Measurements from ENCODE around the gene CKMT2.
"Not testable (repeated sequence)": the region's sequence is repeated elsewhere in the genome, so short reads cannot be mapped to it uniquely, and the experiment has no call there.

The CKMT2 gene

GRCh38 chr5:81253875-81254274 lies 20.8 kb downstream of the CKMT2 start:
- DNase-seq = no peak

GRCh38 chr5:81254886-81255559 lies 21.9 kb downstream of the CKMT2 start:
- DNase-seq = no peak

- no peak for DNase-seq
Measured at GRCh38 chr5:81256766-81257165, 23.6 kb downstream of the CKMT2 start.

- DNase-seq = not testable (repeated sequence)
Measured at GRCh38 chr5:81262796-81263195, 29.7 kb downstream of the CKMT2 start.

GRCh38 chr5:81265101-81265500 lies 32.0 kb downstream of the CKMT2 start:
- DNase-seq = no peak

GRCh38 chr5:81268521-81269196 lies 35.5 kb downstream of the CKMT2 start:
- no peak for DNase-seq

GRCh38 chr5:81269751-81270393 lies 36.8 kb downstream of the CKMT2 start:
- DNase-seq = no peak

- DNase-seq = not testable (repeated sequence)
Measured at GRCh38 chr5:81270394-81271027, 37.4 kb downstream of the CKMT2 start.

- DNase-seq = no peak
Measured at GRCh38 chr5:81283976-81284375, 50.9 kb downstream of the CKMT2 start.

- DNase-seq = no peak
Measured at GRCh38 chr5:81286059-81286617, 53.0 kb downstream of the CKMT2 start.

GRCh38 chr5:81288021-81288433 lies 54.9 kb downstream of the CKMT2 start:
- DNase-seq = no peak

- DNase-seq = no peak
Measured at GRCh38 chr5:81290146-81290545, 57.0 kb downstream of the CKMT2 start.

GRCh38 chr5:81292130-81292529 lies 59.0 kb downstream of the CKMT2 start:
- DNase-seq = no peak

GRCh38 chr5:81294021-81294420 lies 60.9 kb downstream of the CKMT2 start:
- DNase-seq = not testable (repeated sequence)

GRCh38 chr5:81297531-81297930 lies 64.4 kb downstream of the CKMT2 start:
- DNase-seq = no peak

GRCh38 chr5:81300921-81301270 lies 67.8 kb downstream of the CKMT2 start:
- DNase-seq = no peak

GRCh38 chr5:81301271-81302015 lies 68.3 kb downstream of the CKMT2 start, which contains the start of gene ZCCHC9:
ZCCHC9 (plus strand) TSS chr5:81301587; CDS start chr5:81304758, 3,171 bp downstream.
- DNase-seq = peak; percentile 96

GRCh38 chr5:81302596-81302995 lies 69.5 kb downstream of the CKMT2 start:
- DNase-seq = no peak

- DNase-seq = no peak
Measured at GRCh38 chr5:81303563-81303962, 70.4 kb downstream of the CKMT2 start.

- DNase-seq = no peak
Measured at GRCh38 chr5:81305785-81306184, 72.7 kb downstream of the CKMT2 start.

- DNase-seq = no peak
Measured at GRCh38 chr5:81308836-81309235, 75.7 kb downstream of the CKMT2 start.

GRCh38 chr5:81310402-81311063 lies 77.4 kb downstream of the CKMT2 start:
- DNase-seq = no peak

Data from right forelimb (tissue), 1 donor.